Epithelial cell of proximal tubule (primary cell): ENCODE results near the gene GFI1. TPM values are rescaled to one million over a fixed set of nuclear protein-coding genes. Genes with fewer than 3 reads are reported as not detected.
"Not testable (repeated sequence)": the region's sequence is repeated elsewhere in the genome, so short reads cannot be mapped to it uniquely, and the experiment has no call there.

ENCODE experiments used
- DNase-seq: peaks from one replicate; pipeline ENCODE4 v3.0.0-alpha.2; 2011; ENCODE audit warnings: low read depth
- H3K4me3 ChIP-seq: 2 replicates; pipeline ENCODE4 v1.5.1; 2011; ENCODE audit warnings: low read depth, mild to moderate bottlenecking, low read length
- total RNA-seq: library from RNA; depleted of rRNA; stranded (reverse); fragments of >200 nt; gene quantifications from 2 replicates; pipeline ENCODE4 v1.2.3, GENCODE V29; 2015
- TF ChIP-seq, protein P1 (sequence below): conservative IDR thresholded peaks from 2 replicates; pipeline ENCODE4 v1.5.1; 2012; ENCODE audit warnings: low read depth, mild to moderate bottlenecking, low read length

The GFI1 gene
- total RNA-seq, result 0.12 and 0.14 TPM in 2 replicates

DNA sequence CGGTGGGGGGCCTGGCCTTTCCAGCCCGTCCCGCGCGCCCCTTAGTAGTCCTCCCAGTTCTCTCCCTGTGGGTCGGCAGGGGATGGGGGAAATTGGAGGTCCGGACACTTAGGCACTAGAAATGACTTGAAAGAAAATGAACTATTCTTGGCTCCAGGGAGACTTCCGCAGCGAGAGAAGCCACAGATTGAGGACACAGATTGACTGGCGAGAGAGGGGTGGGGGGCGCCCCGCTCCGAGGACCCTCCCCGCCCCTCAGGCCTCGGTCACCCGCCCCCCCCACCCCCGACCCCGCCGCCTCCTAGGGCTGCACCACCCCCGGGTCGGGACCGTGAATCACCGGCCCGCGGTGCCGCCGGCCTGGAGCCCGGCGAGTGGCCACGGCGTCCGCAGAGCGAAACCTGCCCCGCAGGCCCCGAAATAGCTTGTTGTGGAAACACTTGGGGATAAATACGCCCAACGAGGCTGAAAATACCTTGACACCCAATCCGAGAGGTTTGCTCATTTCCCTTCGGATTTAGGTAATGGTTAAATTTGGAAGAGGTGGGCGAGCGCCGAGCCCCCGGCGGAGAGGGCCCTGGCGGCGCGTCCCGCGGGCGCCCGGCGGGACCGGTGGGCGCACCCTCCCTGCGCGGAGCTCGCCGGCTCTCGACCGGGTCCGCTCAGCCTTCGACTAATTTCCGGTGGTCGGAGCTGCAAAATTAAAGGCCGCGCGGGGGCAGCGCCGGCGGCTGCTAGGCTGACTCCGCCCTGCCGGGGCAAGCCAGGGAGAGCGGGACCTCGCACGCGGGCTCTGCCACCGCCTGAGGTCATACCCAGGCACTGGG lies at the start of gene GFI1:
Gene GFI1, minus strand, starts transcription at position 675 of the 827 bp plus-strand sequence. CDS start 3,438 bp downstream, outside the sequence.
- H3K4me3 ChIP-seq, result peak within 1 kb of the TSS; percentile 50
- DNase-seq, result no peak
- TF ChIP-seq, protein P1, sequence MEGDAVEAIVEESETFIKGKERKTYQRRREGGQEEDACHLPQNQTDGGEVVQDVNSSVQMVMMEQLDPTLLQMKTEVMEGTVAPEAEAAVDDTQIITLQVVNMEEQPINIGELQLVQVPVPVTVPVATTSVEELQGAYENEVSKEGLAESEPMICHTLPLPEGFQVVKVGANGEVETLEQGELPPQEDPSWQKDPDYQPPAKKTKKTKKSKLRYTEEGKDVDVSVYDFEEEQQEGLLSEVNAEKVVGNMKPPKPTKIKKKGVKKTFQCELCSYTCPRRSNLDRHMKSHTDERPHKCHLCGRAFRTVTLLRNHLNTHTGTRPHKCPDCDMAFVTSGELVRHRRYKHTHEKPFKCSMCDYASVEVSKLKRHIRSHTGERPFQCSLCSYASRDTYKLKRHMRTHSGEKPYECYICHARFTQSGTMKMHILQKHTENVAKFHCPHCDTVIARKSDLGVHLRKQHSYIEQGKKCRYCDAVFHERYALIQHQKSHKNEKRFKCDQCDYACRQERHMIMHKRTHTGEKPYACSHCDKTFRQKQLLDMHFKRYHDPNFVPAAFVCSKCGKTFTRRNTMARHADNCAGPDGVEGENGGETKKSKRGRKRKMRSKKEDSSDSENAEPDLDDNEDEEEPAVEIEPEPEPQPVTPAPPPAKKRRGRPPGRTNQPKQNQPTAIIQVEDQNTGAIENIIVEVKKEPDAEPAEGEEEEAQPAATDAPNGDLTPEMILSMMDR, result no peak

DNA sequence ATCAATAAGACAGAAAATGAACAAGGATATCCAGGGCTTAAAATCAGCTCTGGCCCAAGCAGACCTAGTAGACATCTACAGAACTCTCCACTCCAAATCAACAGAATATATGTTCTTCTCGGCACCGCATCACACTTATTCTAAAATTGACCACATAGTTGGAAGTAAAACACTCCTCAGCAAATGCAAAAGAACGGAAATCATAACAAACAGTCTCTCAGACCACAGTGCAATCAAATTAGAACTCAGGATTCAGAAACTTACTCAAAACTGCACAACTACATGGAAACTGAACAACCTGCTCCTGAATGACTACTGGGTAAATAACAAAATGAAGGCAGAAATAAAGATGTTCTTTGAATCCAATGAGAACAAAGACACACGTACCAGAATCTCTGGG lies 45.6 kb upstream of the GFI1 start:
- H3K4me3 ChIP-seq, DNase-seq: not testable (repeated sequence)

- DNase-seq, H3K4me3 ChIP-seq: not testable (repeated sequence)
These were observed 45.2 kb upstream of the GFI1 start for GRCh38 chr1:92531939-92532338.

GRCh38 chr1:92527670-92528069 lies 40.9 kb upstream of the GFI1 start:
- no peak for DNase-seq
- TF ChIP-seq, protein P1, result no peak
- no peak overlapping the region for H3K4me3 ChIP-seq

- not testable (repeated sequence) for H3K4me3 ChIP-seq, DNase-seq
These were observed 38.3 kb upstream of the GFI1 start for GRCh38 chr1:92524944-92525590.

DNA sequence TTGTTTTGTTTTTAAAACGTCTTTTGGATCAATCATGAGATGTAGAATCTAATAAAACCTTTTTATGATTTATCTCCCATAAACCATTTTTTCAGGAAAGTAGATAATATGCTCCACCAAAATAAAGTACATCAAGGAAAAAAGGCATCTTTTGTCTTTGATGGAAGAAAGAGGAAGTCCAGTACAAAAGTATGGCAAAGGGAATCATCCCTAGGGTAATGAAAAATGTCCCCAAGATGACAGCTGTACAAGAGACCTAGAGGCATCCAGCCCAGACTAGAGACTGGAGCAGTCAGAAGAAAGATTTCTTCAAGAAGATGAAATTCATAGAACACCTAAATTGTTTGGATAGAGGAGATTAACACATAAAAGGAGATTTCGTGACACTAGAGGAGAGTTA lies 32.3 kb upstream of the GFI1 start:
- DNase-seq, result no peak
- TF ChIP-seq, protein P1, result no peak
- no peak overlapping the region for H3K4me3 ChIP-seq

- DNase-seq, result no peak
- H3K4me3 ChIP-seq, result no peak overlapping the region
- TF ChIP-seq, protein P1, result no peak
These were observed 29.8 kb upstream of the GFI1 start for GRCh38 chr1:92516574-92516973.

DNA sequence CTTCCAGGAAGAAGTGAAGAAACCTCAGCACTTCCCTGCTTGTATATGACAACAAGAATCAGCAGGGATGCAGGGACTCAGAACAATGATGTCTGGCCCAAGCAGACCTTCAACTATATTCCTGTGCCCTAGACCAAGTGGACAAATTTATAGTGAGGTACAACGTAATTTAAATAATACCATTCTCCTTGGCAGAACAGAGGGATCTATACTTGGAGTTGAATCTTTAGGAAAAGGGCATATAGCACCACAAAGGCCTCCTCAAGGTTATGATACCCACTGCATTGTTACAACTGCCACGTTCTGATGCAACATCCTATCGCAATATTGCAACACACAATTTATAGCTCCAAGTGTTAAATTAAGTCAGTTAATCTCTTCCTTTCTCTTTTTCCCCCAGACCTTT lies 29.1 kb upstream of the GFI1 start:
- TF ChIP-seq, protein P1, result no peak
- no peak for DNase-seq
- no peak overlapping the region for H3K4me3 ChIP-seq
